ENCODE measurements around the gene SFRP4.
"Not testable (repeated sequence)": the region's sequence is repeated elsewhere in the genome, so short reads cannot be mapped to it uniquely, and the experiment has no call there.

The SFRP4 gene

DNA sequence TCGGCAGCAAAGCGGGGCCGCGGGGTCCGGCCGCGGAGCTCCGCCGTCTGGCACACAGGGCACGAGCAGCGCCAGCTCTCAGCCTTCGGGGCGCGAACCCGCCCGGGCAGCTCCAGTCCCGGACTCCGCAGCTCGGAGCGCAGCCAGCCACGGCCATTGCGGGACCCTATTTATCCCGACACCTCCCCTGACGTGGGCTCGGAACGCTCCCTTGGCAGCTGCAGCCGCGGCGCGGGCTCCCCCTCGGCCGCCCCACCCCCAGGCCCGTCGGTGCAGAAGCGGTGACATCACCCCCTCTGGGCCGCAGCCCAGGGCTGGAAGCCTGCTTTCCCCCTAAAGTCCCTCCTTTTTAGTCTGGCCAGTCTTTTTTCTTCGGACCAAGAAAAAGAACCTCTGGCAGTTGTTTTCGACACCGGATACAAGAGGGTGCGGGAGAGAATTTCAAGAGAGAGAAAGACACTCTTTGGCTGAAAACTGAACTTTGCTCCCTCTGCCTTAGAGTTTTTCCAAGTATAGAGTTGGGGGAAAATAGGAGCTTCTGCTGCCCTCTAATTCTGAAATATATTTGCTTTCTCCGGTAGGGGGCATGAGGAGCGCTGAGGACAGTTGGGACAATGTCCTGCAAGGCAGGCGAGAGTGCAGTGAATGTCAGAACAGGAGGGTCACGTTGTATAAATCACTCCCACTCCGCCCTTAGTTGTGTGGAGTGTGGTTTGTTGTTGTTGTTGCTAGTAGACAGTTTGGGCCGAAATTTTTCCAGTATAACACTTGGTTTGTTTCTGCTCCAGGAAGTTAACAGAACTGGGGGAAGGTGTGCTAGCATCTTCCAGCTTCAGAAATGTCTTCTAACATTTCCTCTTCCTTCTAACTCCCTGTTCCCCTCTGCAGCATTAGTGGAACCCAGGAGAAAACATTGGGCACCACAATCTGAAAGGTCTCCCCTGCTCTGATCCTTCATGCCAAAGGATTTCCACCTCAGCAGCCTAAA lies at the start of gene SFRP4:
SFRP4 (minus strand) TSS at position 145 of the 988 bp plus-strand sequence. CDS start 280 bp downstream, outside the sequence.
- in situ Hi-C loops (cut with MboI; ENCODE audit: low sequenced_read_pairs), result no loop called here

DNA sequence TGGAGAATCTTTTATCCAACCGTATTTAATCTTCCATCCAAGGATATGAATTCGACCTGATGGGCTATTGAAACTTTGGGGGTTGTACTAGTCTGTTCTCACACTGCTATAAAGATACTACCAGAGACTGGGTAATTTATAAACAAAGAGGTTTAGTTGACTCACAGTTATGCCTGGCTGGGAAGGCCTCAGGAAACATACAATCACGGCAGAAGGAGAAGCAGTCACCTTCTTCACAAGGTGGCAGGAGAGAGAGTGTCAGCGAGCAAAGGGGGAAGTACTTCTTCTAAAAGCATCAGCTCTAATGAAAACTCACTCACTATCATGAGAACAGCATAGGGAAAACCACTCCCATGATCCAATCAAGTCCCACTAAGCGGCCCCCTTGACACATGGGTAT lies 47.6 kb upstream of the SFRP4 start:
- in situ Hi-C loops (cut with MboI; ENCODE audit: low sequenced_read_pairs), result no loop called here

DNA sequence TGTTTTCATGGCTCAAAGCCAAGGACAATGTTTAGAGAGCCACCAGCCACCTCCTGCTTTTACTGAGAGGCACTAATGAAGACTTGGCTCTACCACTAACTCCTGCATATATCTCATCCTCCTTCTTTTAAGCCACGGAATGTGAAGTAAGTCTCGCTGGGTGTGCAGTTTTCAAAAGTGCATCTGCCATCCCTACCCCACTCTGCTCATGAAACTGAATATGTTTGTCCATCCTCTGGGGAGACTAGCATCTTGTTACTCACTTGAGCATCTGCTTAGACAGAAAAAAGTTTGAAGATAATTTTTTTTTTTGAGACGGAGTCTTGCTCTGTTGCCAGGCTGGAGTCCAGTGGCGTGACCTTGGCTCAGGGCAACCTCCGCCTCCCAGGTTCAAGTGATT lies 44.6 kb upstream of the SFRP4 start:
- in situ Hi-C loops (cut with MboI; ENCODE audit: low sequenced_read_pairs), result no loop called here

DNA sequence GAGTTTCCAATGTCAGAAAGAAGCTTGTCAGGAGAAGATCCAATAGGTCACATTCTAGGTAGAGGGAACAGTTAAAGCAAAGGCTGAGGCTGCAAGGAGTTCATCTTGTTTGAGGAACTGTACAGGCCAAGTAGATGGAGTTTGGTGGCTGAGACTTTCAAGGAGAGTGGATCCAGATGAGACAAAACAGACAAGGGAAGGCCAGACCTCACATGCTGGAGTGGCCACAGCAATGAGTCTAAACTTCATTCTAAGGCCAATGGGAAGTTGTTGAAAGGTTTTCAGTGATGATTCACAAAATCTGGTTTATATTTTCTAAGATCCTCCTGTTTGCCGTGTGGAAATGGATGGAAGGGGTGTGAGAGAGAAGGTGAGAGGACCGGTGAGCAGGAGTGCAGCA lies 43.9 kb upstream of the SFRP4 start:
- in situ Hi-C loops (cut with MboI; ENCODE audit: low sequenced_read_pairs), result no loop called here

DNA sequence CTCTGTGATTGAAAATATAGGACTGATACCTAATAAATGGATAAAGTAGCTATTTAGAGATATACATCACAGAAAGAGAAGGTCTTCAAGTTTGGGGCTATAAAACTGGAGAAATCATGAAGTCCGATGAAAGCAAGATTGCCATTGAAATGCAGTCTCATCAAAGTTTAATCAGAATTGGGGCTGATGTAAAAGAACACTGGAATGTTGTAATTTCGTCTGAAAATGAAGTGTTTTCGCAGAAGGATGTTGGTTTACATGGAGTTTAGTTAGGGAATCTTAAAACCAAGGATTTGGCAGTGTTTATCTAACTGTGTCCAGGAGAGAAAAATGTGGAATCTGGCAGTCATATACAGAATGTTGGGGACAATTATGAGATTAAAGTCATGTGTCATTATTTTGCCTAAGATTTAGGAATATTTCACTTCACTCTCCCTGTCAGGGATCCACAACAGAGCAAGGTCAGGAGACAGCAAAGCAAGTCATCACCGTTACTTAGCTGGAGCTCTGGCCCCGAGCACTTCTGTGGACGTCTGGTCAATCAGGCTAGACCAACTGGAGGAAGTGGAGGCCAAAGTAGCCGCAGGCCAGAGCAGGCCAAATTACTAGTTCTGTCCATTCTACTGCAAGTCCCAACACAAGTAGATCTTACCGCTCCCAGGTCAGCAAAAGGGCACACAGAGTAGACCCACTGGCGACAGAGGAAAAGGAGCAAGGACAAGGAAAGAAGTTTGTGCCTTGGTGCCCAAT lies 40.8 kb upstream of the SFRP4 start:
- in situ Hi-C loops (cut with MboI; ENCODE audit: low sequenced_read_pairs), result no loop called here

DNA sequence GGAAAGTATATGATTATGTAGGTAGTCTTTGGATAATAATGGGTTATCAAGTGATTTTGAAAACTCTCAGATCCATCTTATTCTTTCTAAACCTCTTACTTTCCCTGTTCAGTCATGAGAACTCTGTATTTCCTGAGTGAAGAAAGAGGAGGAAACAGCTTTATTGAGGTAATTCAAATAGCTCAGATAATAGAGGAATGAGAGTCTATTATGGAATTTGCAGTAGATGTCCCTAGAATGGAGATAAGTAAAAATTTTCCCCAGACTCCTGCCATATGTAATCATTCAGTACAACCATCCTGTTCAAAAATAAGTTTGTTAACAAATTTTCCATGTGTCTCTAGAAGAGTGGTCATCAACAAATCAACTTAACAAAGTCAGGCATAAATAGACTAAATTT lies 40.2 kb upstream of the SFRP4 start:
- in situ Hi-C loops (cut with MboI; ENCODE audit: low sequenced_read_pairs), result no loop called here

DNA sequence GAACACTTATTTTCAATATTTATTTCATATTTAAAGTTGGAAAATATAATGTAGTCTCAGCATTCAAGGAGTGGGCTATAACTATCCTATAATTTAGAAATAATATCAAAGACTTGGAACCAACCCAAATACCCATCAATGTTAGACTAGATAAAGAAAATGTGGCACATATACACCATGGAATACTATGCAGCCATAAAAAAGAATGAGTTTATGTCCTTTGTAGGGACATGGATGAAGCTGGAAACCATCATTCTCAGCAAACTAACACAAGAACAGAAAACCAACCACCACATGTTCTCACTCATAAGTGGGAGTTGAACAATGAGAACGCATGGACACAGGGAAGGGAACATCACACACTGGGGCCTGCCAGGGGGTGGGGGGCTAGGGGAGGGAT lies 37.6 kb upstream of the SFRP4 start:
- in situ Hi-C loops (cut with MboI; ENCODE audit: low sequenced_read_pairs), result not testable (repeated sequence)

DNA sequence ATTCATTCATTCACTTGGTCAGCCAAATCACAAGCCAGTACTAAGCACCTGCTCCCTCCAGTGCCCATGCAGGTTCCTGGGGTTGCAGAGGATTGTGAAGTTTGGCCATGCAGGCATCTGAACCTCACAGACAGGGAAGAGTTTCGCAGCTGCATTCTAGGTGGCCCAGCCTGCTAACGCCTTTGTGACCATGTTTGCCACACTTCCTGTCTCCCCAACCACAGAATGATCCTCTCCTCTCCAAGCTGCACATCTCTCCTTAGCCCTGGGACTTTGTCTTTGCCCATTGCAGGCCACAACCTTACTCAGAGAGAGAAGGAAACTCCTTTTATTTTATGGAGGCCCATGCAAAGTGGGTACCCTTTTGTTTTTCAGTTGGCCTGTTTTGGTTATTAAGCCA lies 35.6 kb upstream of the SFRP4 start:
- in situ Hi-C loops (cut with MboI; ENCODE audit: low sequenced_read_pairs), result no loop called here

DNA sequence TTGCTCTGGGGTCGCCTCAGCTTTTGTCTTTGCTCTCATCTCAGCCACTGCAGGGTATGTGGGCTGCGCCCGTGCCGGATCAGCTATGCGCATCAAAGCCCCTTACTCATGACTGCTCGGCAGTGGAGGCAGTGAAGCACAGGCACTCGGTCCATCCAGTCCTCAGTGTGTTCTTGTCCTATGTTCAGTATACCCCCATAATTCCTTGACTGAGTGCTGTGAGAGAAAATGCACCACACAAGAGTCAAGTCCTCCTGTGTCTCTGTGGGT lies 31.3 kb upstream of the SFRP4 start:
- in situ Hi-C loops (cut with MboI; ENCODE audit: low sequenced_read_pairs), result no loop called here

DNA sequence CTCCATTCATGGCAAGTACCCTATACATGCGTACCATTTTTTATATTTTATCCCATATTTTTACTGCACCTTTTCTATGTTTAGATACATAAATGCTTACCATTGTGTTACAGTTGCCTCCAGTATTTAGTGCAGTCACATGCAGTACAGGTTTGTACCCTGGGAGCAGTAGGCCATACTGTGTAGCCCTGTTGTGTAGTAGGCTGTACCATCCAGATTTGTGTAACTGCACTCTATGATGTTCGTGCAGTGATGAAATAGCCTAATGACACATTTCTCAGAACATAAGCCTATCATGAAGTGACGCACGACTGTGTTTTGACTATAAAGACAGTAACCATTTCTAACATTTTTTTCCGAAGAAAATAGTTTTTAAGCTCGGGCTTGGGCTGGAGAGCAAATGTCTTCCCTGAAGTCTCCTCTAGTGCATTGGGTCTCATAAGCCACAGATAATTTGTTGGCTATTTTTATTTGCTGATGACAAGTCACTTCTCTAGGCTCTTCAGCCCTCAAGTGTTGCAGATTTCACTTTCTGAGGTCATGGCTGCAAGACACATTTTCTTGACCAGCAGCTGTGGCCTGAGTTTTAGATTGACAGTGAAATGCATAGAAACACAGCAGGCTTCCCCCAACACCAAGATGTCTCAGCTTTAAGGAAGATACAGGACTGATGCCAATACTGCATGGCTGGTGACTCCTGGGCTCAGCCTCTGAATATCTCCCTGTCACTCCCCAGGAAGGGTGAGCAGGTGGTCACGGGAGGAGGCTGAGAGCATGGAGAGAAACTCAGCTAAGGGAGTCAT lies 30.7 kb upstream of the SFRP4 start:
- in situ Hi-C loops (cut with MboI; ENCODE audit: low sequenced_read_pairs), result no loop called here

DNA sequence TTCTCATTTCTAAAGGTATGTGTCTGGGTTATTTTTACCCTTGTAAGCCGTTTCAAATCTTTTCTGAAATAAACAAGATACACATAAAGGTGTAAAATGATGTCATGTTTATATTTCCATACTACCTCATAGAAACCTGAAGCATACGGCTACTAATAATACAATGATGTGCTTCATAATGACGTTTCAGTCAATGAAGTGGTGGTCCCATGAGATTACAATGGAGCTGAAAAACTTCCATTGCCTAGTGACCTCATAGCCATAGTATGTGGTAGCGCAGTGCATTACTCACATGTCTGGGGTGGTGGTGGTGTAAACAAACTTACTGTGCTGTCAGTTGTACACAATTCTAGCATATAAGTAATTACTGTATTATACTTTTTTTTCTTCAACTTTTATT lies 28.7 kb upstream of the SFRP4 start:
- in situ Hi-C loops (cut with MboI; ENCODE audit: low sequenced_read_pairs), result no loop called here

DNA sequence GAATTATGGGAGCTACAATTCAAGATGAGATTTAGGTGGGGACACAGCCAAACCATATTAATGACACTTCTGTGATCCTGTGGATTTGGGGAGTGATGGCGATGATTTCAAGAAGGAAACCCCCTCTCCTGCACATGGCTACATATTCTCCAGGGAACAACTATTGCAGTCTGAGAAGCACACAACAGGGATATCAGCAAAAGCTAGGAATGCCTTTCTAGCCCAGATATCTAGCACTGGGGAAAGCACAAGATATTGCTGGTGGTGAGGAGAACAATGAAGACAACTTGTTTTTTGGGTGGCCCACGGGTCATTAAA lies 28.1 kb upstream of the SFRP4 start:
- in situ Hi-C loops (cut with MboI; ENCODE audit: low sequenced_read_pairs), result no loop called here

DNA sequence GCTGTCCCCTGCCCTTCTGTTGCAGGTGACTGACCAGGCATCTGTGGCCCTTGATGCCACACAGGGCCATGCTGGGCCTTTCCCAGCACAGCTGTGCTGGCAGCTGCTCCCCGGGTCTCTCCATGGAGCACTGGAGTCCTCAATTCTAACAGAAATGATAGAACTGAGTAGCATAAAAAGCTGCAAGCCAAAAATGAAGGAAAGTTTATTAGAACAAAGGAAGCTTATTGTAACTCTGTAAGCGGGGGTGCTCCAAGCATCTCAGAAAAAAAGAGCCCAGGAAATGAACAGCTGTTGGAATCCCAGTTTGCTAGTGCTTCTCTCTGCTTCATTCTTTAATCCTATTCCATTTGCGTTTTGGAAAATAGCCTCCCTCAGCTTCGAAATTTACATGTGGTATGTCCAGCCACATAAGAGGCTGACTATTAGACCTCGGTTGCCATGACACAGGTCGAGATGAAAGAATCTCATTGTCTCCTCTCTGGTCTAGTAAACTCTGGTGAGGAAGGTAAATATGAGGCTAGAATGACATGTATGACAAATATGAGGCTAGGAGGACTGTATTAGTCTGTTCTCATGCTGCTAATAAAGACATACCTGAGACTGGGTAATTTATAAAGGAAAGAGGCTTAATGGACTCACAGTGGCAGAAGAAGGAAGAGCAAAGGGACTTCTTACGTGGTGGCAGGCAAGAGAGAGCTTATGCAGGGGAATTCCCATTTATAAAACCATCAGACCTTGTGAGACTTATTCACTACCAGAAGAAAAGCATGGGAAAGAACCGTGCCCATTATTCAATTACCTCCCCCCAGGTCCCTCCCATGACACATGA lies 27.5 kb upstream of the SFRP4 start:
- in situ Hi-C loops (cut with MboI; ENCODE audit: low sequenced_read_pairs), result no loop called here

DNA sequence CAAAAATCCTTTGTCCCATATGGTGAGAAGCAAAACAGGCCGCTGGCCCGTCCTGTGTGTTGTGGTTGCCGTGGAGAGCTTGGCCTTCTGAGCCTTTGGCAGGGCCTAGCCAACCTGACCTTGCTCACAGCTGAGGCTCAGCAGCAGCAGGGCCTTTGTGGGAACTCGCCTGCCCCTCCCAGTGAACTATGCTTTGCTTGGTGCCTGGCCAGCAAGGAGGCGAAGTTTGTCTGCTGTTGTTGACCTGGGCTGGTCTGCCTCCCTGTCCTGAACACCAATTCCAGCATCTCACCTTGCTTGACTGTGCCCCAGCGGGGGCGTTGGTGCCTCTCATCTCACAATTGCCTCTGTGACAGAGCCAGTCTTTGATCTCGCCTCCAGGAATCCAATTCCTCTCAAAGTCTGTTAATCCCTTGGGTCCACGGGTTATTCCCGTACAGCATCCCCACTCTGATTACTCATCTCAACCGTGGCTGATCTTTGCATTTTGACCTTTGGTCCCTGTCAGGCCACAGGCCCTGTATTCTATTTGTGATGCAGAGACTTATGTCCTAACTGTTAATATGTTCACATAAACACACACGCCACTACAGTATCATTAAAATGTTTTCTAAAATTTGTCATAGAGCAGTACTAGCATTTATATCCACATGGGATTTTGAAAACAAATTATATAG lies 26.5 kb upstream of the SFRP4 start:
- in situ Hi-C loops (cut with MboI; ENCODE audit: low sequenced_read_pairs), result no loop called here

DNA sequence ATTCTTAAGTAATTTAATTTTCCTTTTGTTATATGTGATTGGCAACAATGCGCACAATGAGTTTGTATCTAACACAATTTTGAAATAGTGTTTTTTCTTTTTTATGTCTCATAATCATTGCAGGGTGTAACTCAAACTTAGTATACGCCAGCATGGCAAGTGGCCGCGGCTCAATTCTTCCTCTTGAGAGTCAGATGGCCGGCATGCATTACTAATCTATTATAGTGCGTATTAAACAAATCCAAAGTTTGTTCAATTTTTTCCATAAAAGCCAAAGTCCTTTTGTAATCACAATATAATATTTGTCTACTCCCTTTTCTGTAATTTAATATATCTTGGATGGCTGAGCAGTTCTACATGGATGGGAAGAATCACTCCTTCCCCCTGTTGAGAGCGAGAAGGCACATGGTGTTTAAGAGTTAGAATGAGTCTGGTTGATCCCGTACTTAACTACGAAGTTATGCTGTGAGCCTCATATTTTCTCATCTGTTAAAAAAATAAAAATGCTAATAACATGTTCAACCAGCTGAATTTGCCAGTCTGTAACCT lies 16.5 kb upstream of the SFRP4 start:
- in situ Hi-C loops (cut with MboI; ENCODE audit: low sequenced_read_pairs), result no loop called here

DNA sequence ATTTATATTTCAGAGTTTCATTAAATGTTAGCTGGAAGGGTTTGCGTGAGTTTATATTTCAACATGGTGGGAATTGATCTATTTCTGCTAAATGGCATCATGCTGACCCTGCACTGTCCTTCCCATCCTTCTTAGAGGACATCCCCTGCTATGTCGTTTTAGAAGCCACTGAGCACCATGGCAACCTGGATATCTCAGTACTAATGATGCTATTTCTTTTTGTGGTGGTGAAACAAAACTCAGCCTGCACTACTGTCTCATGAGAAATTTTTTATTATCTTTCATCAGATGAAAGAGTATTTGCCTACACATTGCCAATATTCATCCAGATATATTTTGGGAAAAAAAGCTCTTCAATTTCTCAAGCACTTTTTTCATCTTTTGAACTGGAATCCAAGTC lies 15.9 kb upstream of the SFRP4 start:
- in situ Hi-C loops (cut with MboI; ENCODE audit: low sequenced_read_pairs), result no loop called here

DNA sequence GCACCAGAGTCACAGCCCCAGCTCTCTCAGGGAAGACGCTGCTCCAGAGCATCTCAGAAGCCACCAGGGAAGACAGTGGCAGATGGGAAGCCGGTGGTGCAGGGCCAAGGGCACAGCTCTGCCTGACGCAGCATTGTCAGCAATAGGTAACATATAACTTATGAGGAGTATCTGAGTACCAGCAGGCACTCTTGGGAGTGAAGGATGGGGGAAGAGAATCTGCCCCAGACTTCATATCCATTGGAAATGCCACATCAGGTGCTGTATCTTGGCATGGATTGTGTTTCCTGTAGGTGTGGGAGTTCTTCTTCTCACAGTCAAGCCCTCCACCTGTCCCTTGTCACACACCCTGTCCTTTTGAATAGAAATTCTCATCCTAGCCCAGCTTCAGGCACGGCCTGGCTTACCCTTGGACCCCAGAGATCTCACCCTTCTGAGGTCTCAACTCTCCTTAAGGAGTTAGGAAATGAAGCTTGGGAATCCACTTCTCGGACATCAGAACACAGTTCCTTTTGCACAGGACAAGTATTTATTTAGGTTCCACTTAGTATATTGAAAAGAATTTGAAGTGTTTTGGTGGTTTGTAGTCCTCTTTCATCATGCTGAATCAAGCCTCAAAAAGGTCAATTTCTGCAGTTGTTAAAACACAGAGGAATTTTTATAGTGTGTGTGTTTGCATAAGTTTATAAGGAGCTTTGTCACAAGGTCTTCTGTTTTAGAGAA lies 13.8 kb upstream of the SFRP4 start:
- in situ Hi-C loops (cut with MboI; ENCODE audit: low sequenced_read_pairs), result no loop called here

DNA sequence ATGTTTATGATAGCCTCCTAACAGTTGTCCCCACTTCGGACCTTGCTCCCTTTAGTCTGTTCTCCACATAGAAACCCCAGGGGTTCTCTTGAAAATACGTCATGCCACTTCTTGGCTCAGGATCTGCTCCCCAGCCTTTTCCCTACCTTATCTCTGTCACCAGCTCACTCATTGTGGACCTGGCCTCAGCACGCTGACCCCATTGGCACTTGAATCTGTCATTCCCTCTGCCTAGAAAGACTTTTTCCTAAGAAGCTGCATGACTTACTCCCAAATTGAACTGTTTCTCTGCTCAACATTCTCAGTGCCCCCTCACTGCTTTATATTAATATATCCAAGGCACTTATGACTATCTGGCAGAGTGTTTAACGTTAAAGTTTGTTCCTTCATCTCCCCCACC lies 12.3 kb upstream of the SFRP4 start:
- in situ Hi-C loops (cut with MboI; ENCODE audit: low sequenced_read_pairs), result no loop called here

DNA sequence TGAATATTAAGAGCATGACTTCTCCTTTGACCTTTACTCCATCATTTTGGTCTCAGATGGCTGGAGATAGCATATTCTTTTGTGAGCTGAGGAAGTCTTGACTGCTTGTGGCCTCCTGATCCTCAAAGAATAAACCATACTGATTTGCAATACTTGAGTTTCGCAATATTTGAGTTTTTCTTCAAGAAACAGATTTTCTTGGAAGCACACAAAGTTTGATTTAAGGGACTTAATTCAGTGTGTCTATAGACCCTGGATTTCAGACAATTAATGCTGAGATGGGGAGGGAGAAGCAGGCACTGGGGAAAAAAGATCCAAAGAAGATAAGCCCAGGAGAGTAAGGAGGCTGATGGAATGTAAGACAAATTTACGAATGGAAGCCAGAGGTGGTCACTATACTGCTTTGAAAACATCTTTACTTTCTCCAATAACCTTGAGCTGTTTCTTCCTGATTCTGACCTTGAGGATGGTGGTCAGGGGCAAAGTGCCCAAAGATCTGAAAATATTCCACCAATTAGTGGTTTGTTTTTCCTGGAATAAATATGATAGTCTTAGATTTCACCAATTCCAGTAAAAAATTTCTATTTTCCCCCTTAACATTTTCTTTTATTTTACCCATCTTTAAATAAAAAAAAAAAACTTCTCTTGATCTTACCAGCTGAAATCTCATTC lies 11.3 kb upstream of the SFRP4 start:
- in situ Hi-C loops (cut with MboI; ENCODE audit: low sequenced_read_pairs), result no loop called here

Measured in hTERT RPE-1 (cell line).